Measurements from ENCODE around the gene RAB5B. TPM values are rescaled to one million over a fixed set of nuclear protein-coding genes. Genes with fewer than 3 reads are reported as not detected.

RAB5B gene
- total RNA-seq, 2 donors from 2014 or later, result 93.5 to 108 TPM

DNA sequence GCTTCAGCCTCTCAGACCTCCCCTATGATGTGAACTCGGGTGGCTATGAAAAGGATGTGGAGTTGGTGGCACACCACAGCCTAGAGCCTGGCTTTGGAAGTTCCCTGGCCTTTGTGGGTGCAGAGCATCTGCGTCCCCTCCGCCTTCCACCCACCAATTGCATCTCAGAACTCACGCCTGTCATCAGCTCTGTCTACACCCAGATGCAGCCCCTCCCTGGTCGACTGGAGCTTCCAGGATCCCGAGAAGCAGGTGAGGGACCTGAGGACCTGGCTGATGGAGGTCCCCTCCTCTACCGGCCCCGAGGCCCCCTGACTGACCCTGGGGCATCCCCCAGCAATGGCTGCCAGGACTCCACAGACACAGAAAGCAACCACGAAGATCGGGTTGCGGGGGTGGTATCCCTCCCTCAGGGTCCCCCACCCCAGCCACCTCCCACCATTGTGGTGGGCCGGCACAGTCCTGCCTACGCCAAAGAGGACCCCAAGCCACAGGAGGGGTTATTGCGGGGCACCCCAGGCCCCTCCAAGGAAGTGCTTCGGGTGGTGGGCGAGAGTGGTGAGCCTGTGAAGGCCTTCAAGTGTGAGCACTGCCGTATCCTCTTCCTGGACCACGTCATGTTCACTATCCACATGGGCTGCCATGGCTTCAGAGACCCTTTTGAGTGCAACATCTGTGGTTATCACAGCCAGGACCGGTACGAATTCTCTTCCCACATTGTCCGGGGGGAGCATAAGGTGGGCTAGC lies 60.9 kb downstream of the RAB5B start:
- Histone ChIP-seq H3K27me3 (no peaks in the 10 kb centered on the region), H3K36me3 (peaks cover 29% of the 10 kb centered on the region), H3K27ac (no peak overlapping the region), H3K9me3 (no peaks in the 10 kb centered on the region), H3K4me1 (no peaks in the 10 kb centered on the region), H3K4me3 (no peak overlapping the region)
- no peak for DNase-seq (ENCODE audit: low spot score)
- TF ChIP-seq, protein P1, sequence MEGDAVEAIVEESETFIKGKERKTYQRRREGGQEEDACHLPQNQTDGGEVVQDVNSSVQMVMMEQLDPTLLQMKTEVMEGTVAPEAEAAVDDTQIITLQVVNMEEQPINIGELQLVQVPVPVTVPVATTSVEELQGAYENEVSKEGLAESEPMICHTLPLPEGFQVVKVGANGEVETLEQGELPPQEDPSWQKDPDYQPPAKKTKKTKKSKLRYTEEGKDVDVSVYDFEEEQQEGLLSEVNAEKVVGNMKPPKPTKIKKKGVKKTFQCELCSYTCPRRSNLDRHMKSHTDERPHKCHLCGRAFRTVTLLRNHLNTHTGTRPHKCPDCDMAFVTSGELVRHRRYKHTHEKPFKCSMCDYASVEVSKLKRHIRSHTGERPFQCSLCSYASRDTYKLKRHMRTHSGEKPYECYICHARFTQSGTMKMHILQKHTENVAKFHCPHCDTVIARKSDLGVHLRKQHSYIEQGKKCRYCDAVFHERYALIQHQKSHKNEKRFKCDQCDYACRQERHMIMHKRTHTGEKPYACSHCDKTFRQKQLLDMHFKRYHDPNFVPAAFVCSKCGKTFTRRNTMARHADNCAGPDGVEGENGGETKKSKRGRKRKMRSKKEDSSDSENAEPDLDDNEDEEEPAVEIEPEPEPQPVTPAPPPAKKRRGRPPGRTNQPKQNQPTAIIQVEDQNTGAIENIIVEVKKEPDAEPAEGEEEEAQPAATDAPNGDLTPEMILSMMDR (IDR thresholded peaks at IDR 0.05), result no peak

DNA sequence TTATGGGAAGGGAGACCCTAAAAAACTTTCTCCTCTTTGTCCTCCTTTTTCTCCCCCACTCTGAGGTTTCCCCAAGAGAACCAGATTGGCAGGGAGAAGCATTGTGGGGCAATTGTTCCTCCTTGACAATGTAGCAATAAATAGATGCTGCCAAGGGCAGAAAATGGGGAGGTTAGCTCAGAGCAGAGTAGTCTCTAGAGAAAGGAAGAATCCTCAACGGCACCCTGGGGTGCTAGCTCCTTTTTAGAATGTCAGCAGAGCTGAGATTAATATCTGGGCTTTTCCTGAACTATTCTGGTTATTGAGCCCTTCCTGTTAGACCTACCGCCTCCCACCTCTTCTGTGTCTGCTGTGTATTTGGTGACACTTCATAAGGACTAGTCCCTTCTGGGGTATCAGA lies 63.3 kb downstream of the RAB5B start:
- H3K36me3 ChIP-seq, result peaks cover 29% of the 10 kb centered on the region
- TF ChIP-seq, protein P1 (IDR thresholded peaks at IDR 0.05), result no peak
- H3K4me1 ChIP-seq, result peaks cover 0 to 6% of the 10 kb centered on the region in 2 donors
- no peaks in the 10 kb centered on the region for H3K27me3 ChIP-seq
- no peaks in the 10 kb centered on the region for H3K9me3 ChIP-seq
- no peak overlapping the region for H3K4me3 ChIP-seq
- DNase-seq (ENCODE audit: low spot score), result no peak
- no peak overlapping the region for H3K27ac ChIP-seq

DNA sequence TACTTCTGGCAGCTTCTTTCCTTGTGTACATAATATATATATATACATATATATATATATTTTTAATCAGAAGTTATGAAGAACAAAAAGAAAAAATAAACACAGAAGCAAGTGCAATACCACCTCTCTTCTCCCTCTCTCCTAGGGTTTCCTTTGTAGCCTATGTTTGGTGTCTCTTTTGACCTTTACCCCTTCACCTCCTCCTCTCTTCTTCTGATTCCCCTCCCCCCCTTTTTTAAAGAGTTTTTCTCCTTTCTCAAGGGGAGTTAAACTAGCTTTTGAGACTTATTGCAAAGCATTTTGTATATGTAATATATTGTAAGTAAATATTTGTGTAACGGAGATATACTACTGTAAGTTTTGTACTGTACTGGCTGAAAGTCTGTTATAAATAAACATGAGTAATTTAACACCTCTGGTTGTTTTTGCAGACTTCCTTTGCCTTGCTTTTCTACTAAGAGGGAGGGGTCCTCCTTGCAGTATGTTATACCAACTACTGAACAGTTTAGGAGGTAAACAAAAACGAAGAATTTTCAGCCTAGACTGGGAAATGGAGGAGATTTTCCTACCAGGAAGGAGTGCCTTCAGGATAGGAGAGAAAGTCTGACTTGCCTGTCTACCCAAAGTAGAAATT lies 64.3 kb downstream of the RAB5B start:
- Histone ChIP-seq H3K9me3 (no peaks in the 10 kb centered on the region), H3K4me3 (no peak overlapping the region), H3K36me3 (peaks cover 27% of the 10 kb centered on the region), H3K27me3 (no peaks in the 10 kb centered on the region), H3K4me1 (peaks cover 0 to 14% of the 10 kb centered on the region in 2 donors), H3K27ac (no peak overlapping the region)
- TF ChIP-seq, protein P1 (IDR thresholded peaks at IDR 0.05), result no peak
- DNase-seq (ENCODE audit: low spot score), result no peak

DNA sequence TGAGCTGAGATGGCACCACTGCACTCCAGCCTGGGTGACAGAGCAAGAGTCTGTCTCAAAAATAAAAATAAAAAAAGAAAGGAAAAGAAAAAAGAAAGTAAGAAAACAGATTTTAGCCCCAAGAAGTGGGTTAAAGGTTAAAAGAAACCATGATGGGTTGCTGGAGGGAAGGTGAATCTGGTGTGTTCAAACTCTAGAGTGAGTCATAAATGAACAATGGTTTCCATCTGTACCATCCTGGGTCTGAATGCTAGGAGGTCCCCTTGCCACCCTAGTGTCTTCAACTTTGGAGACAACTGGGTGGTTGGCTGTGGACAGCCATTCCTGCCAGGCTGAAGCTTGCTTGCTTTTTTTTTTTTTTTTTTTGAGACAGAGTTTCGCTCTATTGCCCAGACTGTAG lies 66.3 kb downstream of the RAB5B start:
- Histone ChIP-seq H3K27ac (no peak overlapping the region), H3K4me1 (peaks cover 0 to 16% of the 10 kb centered on the region in 2 donors)

DNA sequence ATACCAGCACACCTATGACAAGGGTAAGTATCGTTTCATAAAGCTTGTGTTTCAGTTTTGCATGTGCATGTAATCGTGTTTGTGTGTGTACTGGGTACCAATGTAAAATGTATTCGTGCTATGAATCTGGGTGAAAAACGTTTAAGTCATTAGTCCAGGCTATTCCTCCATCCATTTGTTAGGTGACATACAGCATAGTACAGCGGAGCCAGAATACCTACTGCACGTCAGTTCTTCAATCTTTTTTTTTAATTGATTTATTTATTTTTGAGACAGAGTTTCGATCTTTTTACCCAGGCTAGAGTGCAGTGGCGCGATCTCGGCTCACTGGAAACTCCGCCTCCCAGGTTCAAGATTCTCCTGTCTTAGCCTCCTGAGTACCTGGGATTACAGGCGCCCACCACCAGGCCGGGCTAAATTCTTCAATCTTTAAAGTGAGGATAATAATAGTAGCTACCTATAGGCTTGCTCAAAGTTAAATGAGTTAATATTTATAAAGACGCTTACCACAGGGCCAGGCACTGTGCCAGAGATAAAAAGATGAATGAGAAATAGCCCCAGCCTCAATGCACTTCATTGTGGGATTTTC lies 67.2 kb downstream of the RAB5B start:
- Histone ChIP-seq H3K9me3 (no peaks in the 10 kb centered on the region), H3K27me3 (no peaks in the 10 kb centered on the region), H3K27ac (peak overlapping the region; percentile 94 to 96), H3K36me3 (peaks cover 30% of the 10 kb centered on the region), H3K4me1 (peaks cover 0 to 16% of the 10 kb centered on the region in 2 donors), H3K4me3 (peak overlapping the region; percentile 81 to 92)
- DNase-seq (ENCODE audit: low spot score), result no peak
- TF ChIP-seq, protein P1 (IDR thresholded peaks at IDR 0.05), result no peak

More for the DNA sequence above, 66.3 kb downstream of the RAB5B start:
- H3K36me3 ChIP-seq, result peaks cover 31% of the 10 kb centered on the region
- no peaks in the 10 kb centered on the region for H3K9me3 ChIP-seq
- no peak for DNase-seq (ENCODE audit: low spot score)
- TF ChIP-seq, protein P1 (IDR thresholded peaks at IDR 0.05), result no peak
- H3K4me3 ChIP-seq, result no peak overlapping the region
- H3K27me3 ChIP-seq, result no peaks in the 10 kb centered on the region

Data from right atrium auricular region (tissue), 2 donors.